ENCODE data around the gene STK26.

GRCh38 chrX:132119283-132119682 lies 96.2 kb downstream of the STK26 start:
- TF ChIP-seq CTCF (conservative IDR thresholded peaks at IDR 0.05; ENCODE audit: low read depth, low read length) (no peak), EZH2 (IDR thresholded peaks at IDR 0.05; ENCODE audit: low read length, unreplicated experiment) (no peak), EZH2phosphoT487 (IDR thresholded peaks at IDR 0.05; ENCODE audit: borderline replicate concordance, low read length) (no peak)

All from PC-3 (cell line).